ENCODE data around the gene FLNB. TPM values are rescaled to one million over a fixed set of nuclear protein-coding genes. Genes with fewer than 3 reads are reported as not detected.

The FLNB gene
- total and polyA plus RNA-seq, 10 of the 15 experiments (the other 5 are each of a cell fraction or from before 2014, with no cell fraction given) = 13.6 to 51.8 (median 26.4) TPM

DNA sequence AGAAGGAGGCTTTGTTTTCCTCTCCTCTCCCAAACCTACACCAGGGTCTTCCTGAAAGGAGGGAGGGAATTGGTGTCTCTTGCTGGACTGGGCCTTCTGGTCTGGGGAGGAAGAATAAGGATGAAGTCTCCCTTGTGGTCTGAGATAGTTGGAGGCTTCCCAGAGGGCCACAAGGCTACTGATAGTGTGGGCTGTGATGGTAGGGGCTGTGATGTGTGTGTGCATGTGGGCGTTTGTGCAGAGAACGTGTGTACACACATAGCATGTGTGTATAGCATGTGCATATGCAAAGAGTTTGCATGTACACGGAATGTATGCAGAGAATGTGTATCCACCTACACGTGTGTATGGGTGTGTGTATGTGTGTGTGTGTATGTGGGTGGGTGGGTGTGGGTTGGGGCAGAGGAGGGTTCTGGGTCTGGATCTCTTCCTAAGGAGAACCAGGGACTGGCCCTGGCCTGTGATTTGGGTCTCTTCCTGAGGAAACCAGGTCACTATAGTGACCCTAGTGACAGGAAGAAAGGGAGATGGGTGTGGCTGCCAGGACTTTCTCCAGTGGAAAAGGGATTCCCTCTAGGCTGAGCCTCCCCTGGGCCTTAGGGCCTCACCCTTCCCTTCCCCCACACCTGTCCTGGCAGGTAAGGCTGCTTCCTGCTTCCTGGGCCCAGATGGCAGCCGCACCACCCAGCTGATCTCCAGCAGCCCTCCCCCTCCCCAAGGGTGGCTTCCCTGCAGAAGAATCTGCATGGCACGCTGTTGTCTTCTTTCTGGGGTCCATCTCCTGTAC, 1.7 kb downstream of the FLNB start:
- ChIA-PET SMC1A (ENCODE audit: uncharacterized antibody, unreplicated experiment) (interaction anchor here (1.1 to 9.7 kb wide), 17 partner anchors 9 to 169 kb away, joined by 3 to 135 read pairs (median 15); no protein-coding TSS in a partner anchor), POLR2A (interaction anchor here (0.7 to 2.5 kb wide), 5 partner anchors 30 to 296 kb away, joined by 3 to 11 read pairs (median 4); partner anchors contain the start of genes HTD2 and RPP14), CTCF (interaction anchor here (0.6 to 9.0 kb wide), 14 partner anchors 11 to 296 kb away, joined by 3 to 88 read pairs (median 8); partner anchors contain the start of genes HTD2 and RPP14), RAD21 (ENCODE audit: unreplicated experiment) (interaction anchor here (0.6 to 8.9 kb wide), 18 partner anchors 15 to 223 kb away, joined by 3 to 110 read pairs (median 8); no protein-coding TSS in a partner anchor)
- no TSS peak for BruUV-seq (replicated peaks)
- in situ Hi-C loops (cut with MboI) (loop anchor here (5.0 kb wide), 1 partner anchor 167 kb away; no protein-coding TSS in a partner anchor), intact Hi-C loops (cut with micrococcal nuclease; ENCODE audit: unreplicated experiment) (loop anchor here (2.0 to 10.0 kb wide), 3 partner anchors 62 to 295 kb away; partner anchors contain the start of genes HTD2 and RPP14)
- Histone ChIP-seq H3K27me3 (replicated peaks in 1 of 2; ENCODE audit: control insufficient read depth in 2 of 2, insufficient read depth in 2 of 2, low read length in 1 of 2) (no peaks in the 10 kb centered on the region), H2AFZ (ENCODE audit: control insufficient read depth, low read depth, low read length) (no peak overlapping the region), H3K79me2 (ENCODE audit: control insufficient read depth, insufficient read depth, low read length) (peaks cover 22% of the 10 kb centered on the region), H3K9me3 (replicated peaks; ENCODE audit: control insufficient read depth, insufficient read depth, low read length) (no peaks in the 10 kb centered on the region), H3K4me2 (ENCODE audit: control insufficient read depth, insufficient read depth) (peak overlapping the region; percentile 92), H3K27ac (ENCODE audit: control insufficient read depth, insufficient read depth) (no peak overlapping the region), H3K36me3 (ENCODE audit: control insufficient read depth in 2 of 2, insufficient read depth in 2 of 2, low read length in 1 of 2) (no peaks in the 10 kb centered on the region), H3K9ac (ENCODE audit: control insufficient read depth, insufficient read depth, low read length) (peak overlapping the region; percentile 75), H4K20me1 (ENCODE audit: control insufficient read depth, insufficient read depth) (no peaks in the 10 kb centered on the region), H3K4me1 (ENCODE audit: control insufficient read depth, insufficient read depth, low read length) (peaks cover 16% of the 10 kb centered on the region), H3K4me3 (peak overlapping the region; percentile 77)
- DNase-seq (ENCODE audit: low read depth, low spot score) (no peak), ATAC-seq (peak; percentile 3; the same call in 2 of the 3 replicates), FAIRE-seq (no peak)
- 78% methylated on average over 6 of the region's 6 CpGs for WGBS (ENCODE audit: insufficient coverage, insufficient replicate concordance, low lambda C conversion rate, missing lambda C conversion rate)
- no peak for TF ChIP-seq ZNF274 (IDR thresholded peaks at IDR 0.05; ENCODE audit: insufficient read depth, insufficient read length)
- TF ChIP-seq, protein P1, sequence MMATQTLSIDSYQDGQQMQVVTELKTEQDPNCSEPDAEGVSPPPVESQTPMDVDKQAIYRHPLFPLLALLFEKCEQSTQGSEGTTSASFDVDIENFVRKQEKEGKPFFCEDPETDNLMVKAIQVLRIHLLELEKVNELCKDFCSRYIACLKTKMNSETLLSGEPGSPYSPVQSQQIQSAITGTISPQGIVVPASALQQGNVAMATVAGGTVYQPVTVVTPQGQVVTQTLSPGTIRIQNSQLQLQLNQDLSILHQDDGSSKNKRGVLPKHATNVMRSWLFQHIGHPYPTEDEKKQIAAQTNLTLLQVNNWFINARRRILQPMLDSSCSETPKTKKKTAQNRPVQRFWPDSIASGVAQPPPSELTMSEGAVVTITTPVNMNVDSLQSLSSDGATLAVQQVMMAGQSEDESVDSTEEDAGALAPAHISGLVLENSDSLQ (IDR thresholded peaks at IDR 0.05) = no peak
- no peak for TF ChIP-seq WRNIP1 (IDR thresholded peaks at IDR 0.05; ENCODE audit: borderline replicate concordance, low read depth, low read length)
- no peak for TF ChIP-seq CREB1 (IDR thresholded peaks at IDR 0.05; ENCODE audit: low read depth)
- TF ChIP-seq IRF4 (IDR thresholded peaks at IDR 0.05; ENCODE audit: low read depth, low read length) = no peak
- no peak for TF ChIP-seq POLR2AphosphoS2 (IDR thresholded peaks at IDR 0.05; ENCODE audit: low read depth, low read length)
- TF ChIP-seq CHD2 (IDR thresholded peaks at IDR 0.05; ENCODE audit: borderline replicate concordance, low read depth, low read length) = no peak
- no peak for TF ChIP-seq CBFB (IDR thresholded peaks at IDR 0.05; ENCODE audit: low read depth)
- no peak for TF ChIP-seq FOXM1 (IDR thresholded peaks at IDR 0.05; ENCODE audit: low read depth, low read length)
- TF ChIP-seq, protein P2, sequence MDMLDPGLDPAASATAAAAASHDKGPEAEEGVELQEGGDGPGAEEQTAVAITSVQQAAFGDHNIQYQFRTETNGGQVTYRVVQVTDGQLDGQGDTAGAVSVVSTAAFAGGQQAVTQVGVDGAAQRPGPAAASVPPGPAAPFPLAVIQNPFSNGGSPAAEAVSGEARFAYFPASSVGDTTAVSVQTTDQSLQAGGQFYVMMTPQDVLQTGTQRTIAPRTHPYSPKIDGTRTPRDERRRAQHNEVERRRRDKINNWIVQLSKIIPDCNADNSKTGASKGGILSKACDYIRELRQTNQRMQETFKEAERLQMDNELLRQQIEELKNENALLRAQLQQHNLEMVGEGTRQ (IDR thresholded peaks at IDR 0.05; ENCODE audit: borderline replicate concordance, low read depth, low read length) = no peak
- no peak for TF ChIP-seq TCF3 (IDR thresholded peaks at IDR 0.05; ENCODE audit: borderline replicate concordance, insufficient read depth, low read depth, low read length)
- TF ChIP-seq CREM (IDR thresholded peaks at IDR 0.05; ENCODE audit: low read depth) = no peak
- TF ChIP-seq, protein P3, sequence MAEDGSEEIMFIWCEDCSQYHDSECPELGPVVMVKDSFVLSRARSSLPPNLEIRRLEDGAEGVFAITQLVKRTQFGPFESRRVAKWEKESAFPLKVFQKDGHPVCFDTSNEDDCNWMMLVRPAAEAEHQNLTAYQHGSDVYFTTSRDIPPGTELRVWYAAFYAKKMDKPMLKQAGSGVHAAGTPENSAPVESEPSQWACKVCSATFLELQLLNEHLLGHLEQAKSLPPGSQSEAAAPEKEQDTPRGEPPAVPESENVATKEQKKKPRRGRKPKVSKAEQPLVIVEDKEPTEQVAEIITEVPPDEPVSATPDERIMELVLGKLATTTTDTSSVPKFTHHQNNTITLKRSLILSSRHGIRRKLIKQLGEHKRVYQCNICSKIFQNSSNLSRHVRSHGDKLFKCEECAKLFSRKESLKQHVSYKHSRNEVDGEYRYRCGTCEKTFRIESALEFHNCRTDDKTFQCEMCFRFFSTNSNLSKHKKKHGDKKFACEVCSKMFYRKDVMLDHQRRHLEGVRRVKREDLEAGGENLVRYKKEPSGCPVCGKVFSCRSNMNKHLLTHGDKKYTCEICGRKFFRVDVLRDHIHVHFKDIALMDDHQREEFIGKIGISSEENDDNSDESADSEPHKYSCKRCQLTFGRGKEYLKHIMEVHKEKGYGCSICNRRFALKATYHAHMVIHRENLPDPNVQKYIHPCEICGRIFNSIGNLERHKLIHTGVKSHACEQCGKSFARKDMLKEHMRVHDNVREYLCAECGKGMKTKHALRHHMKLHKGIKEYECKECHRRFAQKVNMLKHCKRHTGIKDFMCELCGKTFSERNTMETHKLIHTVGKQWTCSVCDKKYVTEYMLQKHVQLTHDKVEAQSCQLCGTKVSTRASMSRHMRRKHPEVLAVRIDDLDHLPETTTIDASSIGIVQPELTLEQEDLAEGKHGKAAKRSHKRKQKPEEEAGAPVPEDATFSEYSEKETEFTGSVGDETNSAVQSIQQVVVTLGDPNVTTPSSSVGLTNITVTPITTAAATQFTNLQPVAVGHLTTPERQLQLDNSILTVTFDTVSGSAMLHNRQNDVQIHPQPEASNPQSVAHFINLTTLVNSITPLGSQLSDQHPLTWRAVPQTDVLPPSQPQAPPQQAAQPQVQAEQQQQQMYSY (CRISPR knock-in tag; IDR thresholded peaks at IDR 0.05) = no peak

Measured in GM12878 (cell line).